ENCODE measurements around the gene CCDC178. TPM values are rescaled to one million over a fixed set of nuclear protein-coding genes. Genes with fewer than 3 reads are reported as not detected.
"Not testable (repeated sequence)": the region's sequence is repeated elsewhere in the genome, so short reads cannot be mapped to it uniquely, and the experiment has no call there.

Gene CCDC178
- total RNA-seq, 6 experiments from 2014 or later = not detected

GRCh38 chr18:33169218-33169617 lies 271.3 kb downstream of the CCDC178 start:
- DNase-seq = no peak
- peaks cover 29% of the 10 kb centered on the region for H3K9me3 Mint-ChIP-seq
- no peaks in the 10 kb centered on the region for H3K4me1 Mint-ChIP-seq (ENCODE audit: low read depth)
- TF ChIP-seq, protein P1, sequence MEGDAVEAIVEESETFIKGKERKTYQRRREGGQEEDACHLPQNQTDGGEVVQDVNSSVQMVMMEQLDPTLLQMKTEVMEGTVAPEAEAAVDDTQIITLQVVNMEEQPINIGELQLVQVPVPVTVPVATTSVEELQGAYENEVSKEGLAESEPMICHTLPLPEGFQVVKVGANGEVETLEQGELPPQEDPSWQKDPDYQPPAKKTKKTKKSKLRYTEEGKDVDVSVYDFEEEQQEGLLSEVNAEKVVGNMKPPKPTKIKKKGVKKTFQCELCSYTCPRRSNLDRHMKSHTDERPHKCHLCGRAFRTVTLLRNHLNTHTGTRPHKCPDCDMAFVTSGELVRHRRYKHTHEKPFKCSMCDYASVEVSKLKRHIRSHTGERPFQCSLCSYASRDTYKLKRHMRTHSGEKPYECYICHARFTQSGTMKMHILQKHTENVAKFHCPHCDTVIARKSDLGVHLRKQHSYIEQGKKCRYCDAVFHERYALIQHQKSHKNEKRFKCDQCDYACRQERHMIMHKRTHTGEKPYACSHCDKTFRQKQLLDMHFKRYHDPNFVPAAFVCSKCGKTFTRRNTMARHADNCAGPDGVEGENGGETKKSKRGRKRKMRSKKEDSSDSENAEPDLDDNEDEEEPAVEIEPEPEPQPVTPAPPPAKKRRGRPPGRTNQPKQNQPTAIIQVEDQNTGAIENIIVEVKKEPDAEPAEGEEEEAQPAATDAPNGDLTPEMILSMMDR (IDR thresholded peaks at IDR 0.05) = no peak
- H3K36me3 Mint-ChIP-seq (ENCODE audit: low read depth) = no peaks in the 10 kb centered on the region
- no peak overlapping the region for H3K4me3 Mint-ChIP-seq
- H3K27ac Mint-ChIP-seq = no peak overlapping the region
- no peaks in the 10 kb centered on the region for H3K27me3 Mint-ChIP-seq (ENCODE audit: insufficient read depth)

DNA sequence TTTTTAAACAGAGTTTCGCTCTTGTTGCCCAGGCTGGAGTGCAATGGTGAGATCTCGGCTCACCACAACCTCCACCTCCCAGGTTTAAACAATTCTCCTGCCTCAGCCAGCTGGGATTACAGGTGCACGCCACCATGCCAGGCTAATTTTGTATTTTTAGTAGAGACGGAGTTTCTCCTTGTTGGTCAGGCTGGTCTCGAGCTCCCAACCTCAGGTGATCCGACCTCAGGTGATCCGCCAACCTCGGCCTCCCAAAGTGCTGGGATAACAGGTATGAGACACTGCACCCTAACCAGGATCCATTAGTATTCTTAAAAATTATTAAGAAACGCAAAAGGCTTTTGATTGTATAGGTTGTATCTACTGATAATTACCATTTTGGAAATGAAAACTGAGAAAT lies 276.4 kb downstream of the CCDC178 start:
- not testable (repeated sequence) for H3K27me3 Mint-ChIP-seq (ENCODE audit: insufficient read depth); H3K27ac Mint-ChIP-seq; H3K4me3 Mint-ChIP-seq; H3K36me3 Mint-ChIP-seq (ENCODE audit: low read depth); H3K4me1 Mint-ChIP-seq (ENCODE audit: low read depth); DNase-seq
- peaks cover 31% of the 10 kb centered on the region for H3K9me3 Mint-ChIP-seq

DNA sequence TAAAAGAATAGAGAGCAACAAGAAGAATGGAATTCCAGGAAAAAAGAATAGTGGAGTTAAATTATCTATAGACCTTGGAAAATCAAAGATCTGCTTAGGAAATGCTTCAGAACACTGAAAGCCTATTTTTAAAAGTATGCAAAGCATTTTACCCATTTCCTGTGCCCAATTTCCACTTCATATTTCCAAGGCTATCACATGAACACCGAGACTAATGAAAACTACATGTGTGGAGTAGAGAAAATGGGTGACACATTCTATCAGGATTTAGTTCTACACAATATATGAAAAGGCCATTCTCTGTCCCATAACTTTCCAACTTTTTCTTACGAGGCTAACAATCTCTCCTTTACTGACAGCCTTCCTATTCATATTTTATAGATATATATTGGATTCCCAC lies 279.4 kb downstream of the CCDC178 start:
- H3K4me1 Mint-ChIP-seq (ENCODE audit: low read depth) = no peaks in the 10 kb centered on the region
- H3K27me3 Mint-ChIP-seq (ENCODE audit: insufficient read depth) = no peaks in the 10 kb centered on the region
- DNase-seq = no peak
- H3K9me3 Mint-ChIP-seq = peaks cover 27% of the 10 kb centered on the region
- no peak overlapping the region for H3K4me3 Mint-ChIP-seq
- H3K36me3 Mint-ChIP-seq (ENCODE audit: low read depth) = no peaks in the 10 kb centered on the region
- no peak overlapping the region for H3K27ac Mint-ChIP-seq
- TF ChIP-seq, protein P1 (IDR thresholded peaks at IDR 0.05) = no peak

DNA sequence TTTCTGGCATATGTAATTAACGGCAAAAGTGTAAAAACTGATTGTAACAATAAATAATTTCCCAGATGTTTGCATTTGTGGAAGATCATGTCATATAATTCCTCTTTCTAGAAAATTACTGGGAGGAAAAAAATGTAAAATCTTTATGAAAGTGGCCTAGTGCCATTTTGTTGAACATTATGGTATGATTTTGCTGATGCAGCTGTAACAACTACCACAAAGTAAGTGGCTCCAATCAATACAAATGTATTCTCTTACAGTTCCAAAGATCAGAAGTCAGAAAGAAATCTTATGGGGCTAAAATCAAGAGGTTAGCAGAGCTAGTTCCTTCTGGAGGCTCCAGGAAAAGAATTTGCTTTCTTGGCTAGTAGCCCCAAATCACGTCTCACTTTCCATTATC lies 281.4 kb downstream of the CCDC178 start:
- no peaks in the 10 kb centered on the region for H3K4me1 Mint-ChIP-seq (ENCODE audit: low read depth)
- no peak overlapping the region for H3K27ac Mint-ChIP-seq
- TF ChIP-seq, protein P1 (IDR thresholded peaks at IDR 0.05) = no peak
- DNase-seq = no peak
- H3K36me3 Mint-ChIP-seq (ENCODE audit: low read depth) = no peaks in the 10 kb centered on the region
- H3K27me3 Mint-ChIP-seq (ENCODE audit: insufficient read depth) = no peaks in the 10 kb centered on the region
- peaks cover 27% of the 10 kb centered on the region for H3K9me3 Mint-ChIP-seq
- H3K4me3 Mint-ChIP-seq = no peak overlapping the region

DNA sequence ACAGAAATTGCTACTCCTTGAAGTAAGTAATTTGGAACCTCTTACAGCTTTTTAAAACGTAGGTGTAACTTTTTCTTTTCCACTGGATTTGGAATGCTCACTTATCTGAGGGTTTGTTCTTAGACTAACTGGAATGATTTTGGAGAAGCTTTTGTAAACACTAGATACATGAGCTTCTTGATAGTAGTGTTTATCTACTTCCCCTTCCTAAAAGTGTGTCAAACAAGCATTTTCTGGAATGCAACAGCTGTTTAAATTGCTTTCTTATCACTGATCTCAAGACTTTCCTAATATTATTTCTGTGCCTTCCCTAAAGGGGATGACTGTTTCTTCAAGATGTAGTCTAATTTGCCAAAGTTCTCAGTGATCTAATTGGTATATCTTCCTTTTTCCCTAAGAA lies 282.6 kb downstream of the CCDC178 start:
- no peaks in the 10 kb centered on the region for H3K27me3 Mint-ChIP-seq (ENCODE audit: insufficient read depth)
- no peak overlapping the region for H3K4me3 Mint-ChIP-seq
- H3K9me3 Mint-ChIP-seq = peaks cover 29% of the 10 kb centered on the region
- H3K27ac Mint-ChIP-seq = no peak overlapping the region
- no peaks in the 10 kb centered on the region for H3K4me1 Mint-ChIP-seq (ENCODE audit: low read depth)
- TF ChIP-seq, protein P1 (IDR thresholded peaks at IDR 0.05) = no peak
- DNase-seq = no peak
- no peaks in the 10 kb centered on the region for H3K36me3 Mint-ChIP-seq (ENCODE audit: low read depth)

- peaks cover 37% of the 10 kb centered on the region for H3K9me3 Mint-ChIP-seq
- H3K4me3 Mint-ChIP-seq = no peak overlapping the region
- no peak overlapping the region for H3K27ac Mint-ChIP-seq
- H3K27me3 Mint-ChIP-seq (ENCODE audit: insufficient read depth) = no peaks in the 10 kb centered on the region
- no peaks in the 10 kb centered on the region for H3K36me3 Mint-ChIP-seq (ENCODE audit: low read depth)
- no peak for DNase-seq
- TF ChIP-seq, protein P1 (IDR thresholded peaks at IDR 0.05) = no peak
- no peaks in the 10 kb centered on the region for H3K4me1 Mint-ChIP-seq (ENCODE audit: low read depth)
These were observed 283.5 kb downstream of the CCDC178 start for GRCh38 chr18:33156906-33157470.

Data from HFFc6 (cell line).